GM19328 (cell line): ENCODE measurements around the gene PRKCB.
"Not testable (repeated sequence)": the region's sequence is repeated elsewhere in the genome, so short reads cannot be mapped to it uniquely, and the experiment has no call there.

Source experiments
- ATAC-seq: cut with Tn5 transposase; IDR thresholded peaks from one replicate; pipeline ENCODE4 v1.9.1; 2021; ENCODE audit warnings: mild to moderate bottlenecking, moderate library complexity; ENCODE audit not compliant: unreplicated experiment

The PRKCB gene

DNA sequence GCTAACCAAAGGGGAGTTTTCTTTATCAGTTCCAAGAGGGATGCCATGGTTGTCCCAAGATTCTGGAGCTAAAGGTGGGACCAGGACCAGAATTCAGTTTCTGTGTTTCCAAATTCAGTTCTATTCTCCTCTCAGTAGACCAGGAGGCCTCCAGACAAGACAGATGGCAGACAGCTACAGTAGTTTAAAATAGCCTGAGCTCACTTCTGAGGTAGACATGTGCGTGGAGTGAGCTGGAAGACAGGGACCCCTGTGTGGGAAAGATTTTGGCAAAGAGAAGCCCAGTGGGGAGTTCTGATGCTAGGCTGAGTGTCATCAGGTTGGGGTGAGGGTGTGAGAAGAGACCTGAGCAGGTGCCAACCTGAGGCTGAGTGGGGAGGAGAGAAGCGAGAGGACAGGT lies 95.4 kb downstream of the PRKCB start:
- no peak for ATAC-seq

DNA sequence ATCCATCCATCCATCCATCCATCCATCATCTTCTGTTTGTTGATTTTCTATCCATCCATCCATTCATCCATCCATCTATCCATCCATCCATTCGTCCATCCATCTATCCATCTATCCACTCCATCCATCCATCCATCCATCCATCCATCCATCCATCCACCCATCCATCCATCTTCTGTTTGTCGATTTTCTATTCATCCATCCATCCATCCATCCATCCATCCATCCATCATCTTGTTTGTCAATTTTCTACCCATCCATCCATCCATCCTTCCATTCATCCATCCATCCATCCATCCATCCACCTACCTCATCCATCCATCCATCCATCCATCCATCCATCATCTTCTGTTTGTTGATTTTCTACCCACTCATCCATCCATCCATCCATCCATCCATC lies 97.9 kb downstream of the PRKCB start:
- not testable (repeated sequence) for ATAC-seq

DNA sequence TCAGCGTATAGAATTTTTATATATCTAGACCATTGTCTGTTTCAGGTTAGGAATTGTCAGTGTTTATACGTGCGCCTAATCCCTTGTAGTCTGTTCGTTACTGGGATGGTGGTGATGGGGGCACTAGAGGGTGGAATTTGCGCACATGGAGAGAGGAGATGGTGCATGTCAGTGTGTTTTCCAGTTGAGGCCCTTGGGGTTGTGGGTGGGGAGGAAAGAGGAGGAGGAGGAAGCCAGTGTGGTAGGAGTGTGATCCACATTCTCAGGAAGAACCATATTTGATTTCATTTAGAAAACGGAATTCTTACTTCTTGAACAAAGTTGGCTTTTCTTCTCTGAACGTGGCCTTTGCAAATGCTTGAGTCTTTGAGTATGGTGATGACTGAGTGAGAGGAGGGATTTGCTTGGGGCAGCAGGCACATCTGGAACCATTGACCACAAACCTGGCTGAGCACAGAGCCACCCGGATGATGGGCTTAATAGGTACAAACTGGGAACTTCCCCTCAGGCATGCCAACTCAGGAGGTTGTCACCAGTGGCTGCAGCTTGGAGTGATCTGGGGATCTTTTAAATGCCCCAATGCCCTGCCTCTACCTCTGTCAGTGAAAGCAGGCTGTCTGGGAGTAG lies 98.9 kb downstream of the PRKCB start:
- ATAC-seq, result no peak

DNA sequence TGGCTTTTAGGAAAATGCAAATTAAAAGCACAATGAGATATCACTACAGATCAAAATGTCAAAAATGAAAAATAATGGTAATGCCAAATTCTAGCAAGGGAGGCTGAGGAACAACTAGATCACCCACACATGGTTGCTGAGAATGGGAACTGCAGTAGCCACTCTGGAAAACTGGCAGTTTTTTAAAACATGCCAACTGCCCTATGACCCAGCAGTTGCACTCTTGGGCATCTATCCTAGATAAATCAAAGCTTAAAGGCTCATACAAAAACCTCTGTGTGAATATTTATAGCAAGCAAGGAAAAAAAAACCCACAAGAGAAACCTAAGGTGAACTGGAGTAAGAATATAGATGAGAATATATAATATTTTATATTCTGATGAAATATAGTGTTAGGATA lies 104.3 kb downstream of the PRKCB start:
- ATAC-seq, result no peak

DNA sequence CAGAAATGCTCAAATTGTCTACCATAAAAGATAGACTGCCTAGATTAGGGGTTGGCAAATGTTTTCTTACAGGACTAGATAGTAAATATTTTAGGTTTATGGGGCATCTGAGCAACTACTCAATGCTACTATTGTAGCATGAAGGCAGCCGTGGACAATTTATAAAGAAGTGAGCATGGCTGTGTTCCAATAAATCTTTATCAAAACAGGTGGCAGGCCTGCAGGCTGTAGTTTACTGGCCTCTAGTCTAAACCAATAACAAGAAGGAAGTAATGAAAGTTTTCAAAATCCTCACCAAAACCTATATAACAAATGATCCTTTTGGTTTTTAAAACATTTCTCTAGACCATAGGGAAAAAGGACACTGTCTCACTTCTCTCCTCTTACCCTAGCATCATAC lies 105.2 kb downstream of the PRKCB start:
- ATAC-seq, result no peak

DNA sequence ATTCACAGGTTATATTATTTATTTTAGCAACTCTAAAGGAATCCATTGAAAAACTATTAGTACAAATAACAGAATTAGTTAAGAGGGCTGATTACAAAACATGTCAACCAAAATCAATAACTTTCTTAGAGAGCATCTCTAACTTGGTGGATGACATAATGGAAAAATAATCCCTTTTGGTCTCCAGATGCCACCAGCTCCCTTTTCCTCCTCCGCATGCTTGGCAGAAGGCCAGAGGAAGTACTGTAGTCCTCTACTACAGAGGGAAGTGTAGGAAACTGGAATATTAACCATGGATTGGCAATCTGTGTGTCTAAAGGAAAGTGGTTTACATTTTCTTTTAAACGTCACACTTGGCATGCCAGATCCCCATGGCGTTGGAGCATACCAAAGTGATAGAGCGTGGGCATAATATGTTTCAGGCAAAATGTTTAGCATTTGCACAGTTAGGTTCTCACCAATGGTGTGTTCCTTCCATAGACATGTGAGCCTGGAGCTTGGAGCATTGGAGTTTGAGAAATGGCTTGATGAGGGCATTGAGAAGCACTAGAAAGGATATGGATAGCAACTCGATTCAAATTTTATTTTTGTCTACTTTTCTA lies 106.3 kb downstream of the PRKCB start:
- ATAC-seq, result no peak

DNA sequence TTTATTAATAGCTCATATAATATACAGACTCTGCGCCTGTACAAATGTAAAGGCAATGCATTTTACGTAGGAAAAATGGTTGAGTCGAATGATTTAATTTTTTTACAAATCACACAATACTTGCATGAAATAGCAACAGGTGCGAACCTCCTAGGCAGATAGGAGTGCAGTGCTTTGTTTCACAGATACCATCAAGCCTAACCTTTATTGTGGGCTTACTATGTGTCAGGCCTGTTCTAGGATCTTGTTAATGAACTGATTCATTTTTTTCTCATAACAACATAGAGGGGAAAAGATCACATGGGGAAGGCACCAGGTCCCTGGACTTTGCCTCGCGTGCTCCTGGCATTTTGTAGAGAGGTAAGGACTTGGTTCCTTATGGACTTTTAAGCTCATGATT lies 107.8 kb downstream of the PRKCB start:
- no peak for ATAC-seq

DNA sequence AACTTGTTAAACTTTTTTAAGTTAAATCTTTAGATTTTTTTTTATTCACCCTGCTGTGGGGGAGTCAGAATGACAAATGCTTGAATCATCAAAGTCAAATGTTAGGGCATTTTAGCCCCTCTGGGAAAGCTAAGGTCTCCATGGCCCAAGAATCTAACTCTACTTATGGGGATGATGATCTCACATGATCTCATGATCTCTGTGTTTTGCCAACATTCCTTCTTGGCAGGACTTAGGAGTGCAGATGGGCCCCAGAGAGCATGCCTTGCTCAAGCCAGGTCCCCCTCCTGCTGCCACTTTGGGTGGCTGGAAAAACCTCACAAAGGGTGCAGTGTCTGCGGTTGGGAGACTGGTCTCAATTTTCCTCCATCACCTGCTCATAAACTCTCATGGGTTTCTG lies 108.6 kb downstream of the PRKCB start:
- ATAC-seq, result no peak

DNA sequence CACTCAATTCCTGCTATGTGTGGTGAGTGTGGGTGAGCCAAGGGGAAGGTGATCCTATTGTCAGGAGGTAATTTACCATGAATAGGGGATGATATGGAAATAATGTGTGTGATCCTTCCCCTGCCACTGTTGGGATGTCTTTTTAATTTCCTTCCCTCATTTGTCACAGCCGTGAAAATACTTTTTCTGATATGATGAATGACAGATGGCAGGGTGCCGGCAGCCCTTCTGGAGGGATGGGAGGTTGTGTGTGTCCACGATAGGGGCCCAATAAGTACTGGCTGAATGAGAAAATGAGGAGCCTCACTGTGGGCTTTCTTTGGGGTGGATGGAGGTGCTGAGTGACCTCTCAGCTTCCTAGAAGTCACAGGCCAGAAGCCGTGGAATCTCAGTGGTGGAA lies 109.5 kb downstream of the PRKCB start:
- ATAC-seq, result no peak

DNA sequence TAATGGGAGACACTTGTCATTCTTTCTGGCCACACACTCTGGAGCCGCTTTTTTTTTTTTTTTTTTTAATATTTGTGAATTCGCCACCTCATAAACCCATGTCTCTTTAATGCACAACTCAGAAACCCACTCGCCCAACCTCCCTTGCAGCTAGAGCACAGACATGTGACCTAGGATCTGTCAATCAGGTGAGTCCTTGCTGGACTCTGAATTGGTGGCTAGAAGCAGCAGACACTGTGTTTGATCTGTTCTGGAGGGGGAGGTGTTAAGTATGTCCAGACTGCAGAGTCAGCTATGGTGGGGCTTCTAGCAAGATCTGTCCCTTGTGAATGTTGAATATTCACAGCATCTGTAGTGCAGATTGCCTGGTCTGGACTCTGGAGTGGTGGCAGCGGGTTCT lies 112.1 kb downstream of the PRKCB start:
- no peak for ATAC-seq

DNA sequence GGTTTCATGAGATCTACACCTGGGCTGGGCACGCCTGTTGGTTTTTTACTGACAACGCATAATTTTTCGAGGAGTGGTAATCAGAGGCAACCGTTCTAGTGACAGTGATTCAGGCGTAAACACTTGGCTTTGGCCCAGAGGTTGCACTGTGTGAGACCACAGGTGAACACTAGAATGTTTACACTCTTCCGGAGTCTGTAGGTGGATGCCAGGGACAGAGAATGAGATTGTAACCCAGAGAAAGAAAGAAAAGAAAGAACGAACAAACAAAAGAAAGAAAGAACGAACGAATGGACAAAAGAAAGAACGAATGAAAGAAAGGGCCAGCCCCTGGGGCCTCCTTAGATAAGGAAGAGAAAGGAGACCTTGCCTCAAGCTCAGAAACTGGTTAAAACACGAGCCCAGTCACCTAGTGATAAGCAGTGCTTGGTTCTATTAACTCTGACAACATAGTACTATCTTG lies 113.2 kb downstream of the PRKCB start:
- no peak for ATAC-seq

DNA sequence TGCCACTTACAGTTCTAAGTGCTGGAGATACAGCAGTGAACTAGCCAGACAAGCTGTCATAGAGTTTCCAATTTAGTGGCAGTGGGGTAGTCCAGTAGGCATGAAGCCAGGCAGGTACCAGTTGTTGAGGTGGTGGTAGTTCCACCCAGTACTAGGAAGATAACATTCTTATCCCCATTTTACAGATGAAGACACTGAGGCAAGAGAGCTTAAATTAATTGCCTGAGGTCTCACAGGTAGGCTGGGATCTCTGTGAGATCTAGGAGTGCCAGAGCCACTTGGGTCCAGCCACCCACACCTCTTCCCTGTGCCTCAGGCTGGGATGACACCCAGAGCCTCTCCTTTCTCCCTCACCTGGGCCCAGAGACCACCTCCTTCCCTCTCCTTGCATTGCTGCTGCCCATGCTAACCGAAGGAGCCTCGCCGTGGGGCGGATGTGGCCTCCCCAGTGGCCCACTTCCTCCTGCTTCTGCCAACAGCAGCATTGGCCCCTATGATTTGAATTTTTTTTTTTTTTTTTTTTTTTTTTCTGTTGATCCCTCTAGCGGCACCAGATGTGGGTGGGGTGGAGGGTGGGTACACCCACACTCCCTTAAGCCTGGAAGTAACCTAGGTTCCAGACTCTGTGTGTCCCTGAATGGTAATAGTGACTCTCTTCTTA lies 114.0 kb downstream of the PRKCB start:
- ATAC-seq, result no peak

DNA sequence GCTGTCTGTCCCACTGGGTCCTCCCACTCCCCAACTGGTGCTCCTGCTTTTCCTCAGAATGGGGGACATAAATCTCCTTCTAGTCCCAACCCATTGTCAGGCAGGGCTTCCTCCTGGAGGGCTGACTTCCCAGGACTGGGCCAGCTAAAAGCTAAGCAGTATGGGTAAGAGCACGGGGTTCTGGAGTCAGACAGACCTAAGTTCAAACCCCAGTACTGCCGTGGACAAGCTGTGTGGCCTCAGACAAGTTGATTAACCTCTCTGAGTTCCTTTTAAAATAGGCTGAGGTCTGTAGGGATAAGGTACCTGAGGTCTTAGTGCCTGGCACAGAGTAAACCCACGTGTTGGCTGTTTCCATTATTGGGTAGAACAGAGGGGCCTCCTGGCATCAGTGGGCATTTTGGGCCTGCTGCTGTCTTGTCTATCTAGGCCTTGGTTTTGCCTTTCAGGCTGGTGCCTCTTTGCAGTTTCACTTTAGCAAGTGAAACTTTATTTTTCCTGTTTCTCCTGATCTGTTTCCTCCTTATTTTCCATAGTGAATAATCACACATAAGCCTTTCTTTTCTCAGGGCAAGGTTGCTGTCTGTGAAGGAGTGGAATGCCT lies 114.6 kb downstream of the PRKCB start:
- no peak for ATAC-seq

DNA sequence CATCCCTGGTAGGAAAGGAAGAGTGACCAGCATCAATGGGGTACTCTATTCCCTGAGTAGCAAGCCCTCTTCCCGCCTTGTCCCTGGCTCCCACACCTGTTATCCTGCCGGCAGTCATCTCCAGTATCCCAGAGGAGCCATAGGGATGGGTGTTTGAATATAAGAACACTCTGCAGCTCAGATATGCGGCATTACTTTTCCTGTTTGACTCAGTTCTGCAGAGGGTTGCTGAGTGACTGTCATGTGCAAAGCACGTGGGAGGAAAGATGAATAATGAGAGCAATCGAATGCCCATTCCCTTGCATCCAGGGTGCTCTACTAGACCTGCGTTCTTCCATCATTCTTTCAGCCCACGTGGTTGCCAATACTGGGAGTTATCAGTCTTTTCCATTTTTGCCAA lies 115.1 kb downstream of the PRKCB start:
- ATAC-seq, result no peak

DNA sequence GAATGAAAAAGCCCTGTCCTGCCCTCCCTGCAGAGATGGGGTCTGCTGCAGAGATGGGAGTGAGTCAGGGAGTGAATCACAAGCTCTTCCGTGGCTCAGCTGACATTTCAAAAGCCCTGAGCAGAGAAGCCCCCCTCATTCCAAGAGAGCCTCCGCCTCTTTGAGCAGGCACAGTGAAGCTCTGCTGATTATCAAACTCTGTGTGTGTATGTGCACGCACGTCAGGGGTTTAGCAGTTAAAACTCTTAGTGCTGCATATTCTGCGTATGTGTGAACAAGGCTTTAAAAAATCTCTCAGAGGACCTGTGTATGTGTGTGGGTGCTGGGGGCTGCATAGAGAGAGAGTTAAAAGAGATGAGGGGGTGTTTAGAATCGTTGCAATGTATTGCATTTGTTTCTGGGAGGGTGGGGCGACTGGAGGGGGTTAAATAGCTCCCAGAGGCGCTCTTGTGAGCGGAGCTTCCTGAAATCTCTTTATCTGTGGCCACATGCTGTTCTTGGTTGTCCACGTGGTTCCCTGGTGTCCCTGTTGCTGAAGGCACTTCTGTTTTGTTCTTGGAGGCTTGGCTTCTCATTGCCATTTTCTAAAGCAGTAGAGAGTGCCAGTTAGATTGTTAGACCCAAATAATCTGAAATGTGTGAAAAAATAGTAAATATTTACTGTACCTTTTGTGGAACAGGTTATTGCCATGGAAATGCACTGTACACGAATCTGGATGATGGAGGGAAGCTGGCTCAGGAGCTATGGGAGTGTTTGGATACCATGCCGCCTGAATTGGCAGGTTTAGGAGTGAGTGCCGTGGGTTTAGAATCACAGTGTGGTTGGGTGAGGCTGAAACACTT lies 116.6 kb downstream of the PRKCB start:
- ATAC-seq, result no peak

DNA sequence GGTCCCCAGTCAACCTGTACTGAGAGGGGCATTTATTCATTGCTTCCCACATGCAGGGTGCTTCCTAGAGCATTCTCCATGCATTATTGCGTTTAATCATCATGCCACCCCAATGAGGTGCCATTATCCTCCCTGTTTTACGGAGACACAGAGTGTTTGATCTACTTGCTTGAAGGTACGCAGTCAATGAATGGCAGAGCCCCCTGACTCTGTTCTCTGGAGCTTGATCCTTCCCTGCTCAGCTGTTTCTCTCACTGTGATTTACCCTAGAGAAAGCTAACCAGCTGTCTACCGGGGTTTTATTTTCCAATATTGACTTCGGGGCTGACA lies 117.2 kb downstream of the PRKCB start:
- no peak for ATAC-seq

DNA sequence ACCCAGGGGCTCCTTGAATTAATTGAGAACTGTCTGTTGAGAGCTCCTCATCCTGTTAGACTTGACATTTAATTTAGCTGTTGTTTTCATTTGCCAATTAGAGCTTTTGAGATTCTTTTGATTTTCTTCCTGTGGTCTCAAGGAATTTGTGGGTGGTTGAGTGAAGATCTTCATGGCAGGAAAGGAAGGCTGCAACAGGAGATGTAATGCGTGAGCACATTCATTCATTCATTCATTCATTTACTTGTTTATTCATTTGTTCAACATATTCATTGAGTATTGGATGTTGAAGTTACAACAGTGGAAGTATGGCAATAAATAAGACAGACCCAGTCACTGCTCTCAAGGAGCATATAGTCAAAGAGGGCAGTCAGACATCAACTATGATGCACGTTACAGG lies 117.7 kb downstream of the PRKCB start:
- no peak for ATAC-seq

DNA sequence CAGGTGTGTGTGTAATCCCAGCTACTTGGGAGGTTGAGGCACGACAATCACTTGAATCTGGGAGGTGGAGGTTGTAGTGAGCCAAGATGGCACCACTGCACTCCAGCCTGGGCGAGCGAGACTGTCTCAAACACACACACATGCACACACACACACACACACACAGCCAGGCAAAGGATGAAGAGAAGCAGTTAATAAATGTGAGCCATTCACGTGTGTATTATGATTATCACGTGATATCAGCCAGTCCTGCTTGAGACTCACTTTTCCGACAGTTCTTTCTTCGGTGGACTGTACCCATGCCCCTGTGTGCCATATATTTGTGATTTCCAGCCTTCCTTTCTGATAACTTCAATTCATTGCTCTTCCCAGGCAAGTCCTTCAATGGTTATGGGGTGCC lies 119.3 kb downstream of the PRKCB start:
- ATAC-seq, result no peak

DNA sequence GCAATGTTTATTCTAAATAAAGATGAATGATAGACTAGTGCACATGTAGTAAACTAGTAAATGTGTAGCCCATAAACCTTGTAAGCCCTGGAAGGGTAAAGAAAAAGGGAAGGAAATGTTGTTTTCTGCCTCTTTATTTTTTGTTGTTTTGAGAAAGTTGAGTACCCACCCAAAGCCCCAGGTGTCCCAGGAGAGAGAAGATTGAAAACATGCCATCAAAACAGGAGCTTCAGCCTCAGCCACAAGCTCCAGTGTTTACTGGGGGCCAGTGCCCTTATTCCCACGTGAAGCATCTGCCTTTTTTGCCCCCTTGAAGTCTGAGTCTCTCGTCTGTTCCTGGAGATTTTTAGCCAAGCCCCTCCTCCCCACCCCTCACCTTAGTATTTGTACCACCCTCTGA lies 121.5 kb downstream of the PRKCB start:
- ATAC-seq, result no peak

DNA sequence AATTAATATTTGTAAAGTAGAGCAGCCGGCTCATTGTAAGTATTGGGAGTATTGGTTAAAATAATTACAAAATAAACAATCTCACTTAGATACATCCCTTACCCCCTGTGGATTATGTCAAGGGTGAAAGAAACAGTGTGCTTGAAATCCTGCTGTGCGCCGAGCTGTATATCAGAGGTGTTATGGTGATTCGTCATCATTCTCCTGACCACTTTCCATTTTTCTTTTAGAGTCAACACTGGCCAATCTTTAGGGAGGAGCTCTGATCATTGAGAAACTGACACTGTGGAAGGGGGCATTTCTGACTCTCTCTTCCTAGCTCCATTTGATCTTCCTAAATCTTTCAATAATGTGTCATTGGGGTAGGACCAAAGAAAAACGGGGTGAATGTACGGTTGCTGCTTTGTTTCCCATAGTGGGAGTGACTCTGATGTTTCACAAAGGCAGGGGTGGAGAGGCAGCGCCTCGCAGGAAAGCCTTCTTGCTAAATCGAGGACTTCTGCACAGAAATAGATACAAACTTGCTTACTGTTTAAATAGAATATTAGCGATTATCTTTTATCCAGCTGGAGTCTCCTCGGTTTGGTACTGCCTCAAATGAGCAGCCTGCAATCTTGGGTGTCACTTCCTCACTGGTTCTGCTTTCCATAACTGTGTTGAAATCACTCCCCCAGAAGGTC lies 123.4 kb downstream of the PRKCB start:
- no peak for ATAC-seq

DNA sequence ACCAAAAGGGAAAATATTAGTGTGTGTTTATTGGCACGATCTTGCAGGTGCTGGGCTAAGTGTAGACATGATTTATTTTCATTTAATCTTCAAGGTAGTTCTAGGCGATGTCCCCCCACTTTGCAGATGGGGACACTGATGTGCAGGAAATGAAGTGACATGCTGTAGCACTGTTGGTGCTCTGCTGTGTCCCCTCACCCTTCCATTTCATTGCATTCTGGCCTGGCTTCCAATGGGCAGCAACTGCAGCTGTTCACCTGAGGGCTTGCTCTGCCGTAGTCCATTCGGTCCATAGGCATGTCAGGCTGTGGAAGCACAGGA lies 123.9 kb downstream of the PRKCB start:
- no peak for ATAC-seq
